ENCODE data around the gene GBF1.

Gene GBF1

DNA sequence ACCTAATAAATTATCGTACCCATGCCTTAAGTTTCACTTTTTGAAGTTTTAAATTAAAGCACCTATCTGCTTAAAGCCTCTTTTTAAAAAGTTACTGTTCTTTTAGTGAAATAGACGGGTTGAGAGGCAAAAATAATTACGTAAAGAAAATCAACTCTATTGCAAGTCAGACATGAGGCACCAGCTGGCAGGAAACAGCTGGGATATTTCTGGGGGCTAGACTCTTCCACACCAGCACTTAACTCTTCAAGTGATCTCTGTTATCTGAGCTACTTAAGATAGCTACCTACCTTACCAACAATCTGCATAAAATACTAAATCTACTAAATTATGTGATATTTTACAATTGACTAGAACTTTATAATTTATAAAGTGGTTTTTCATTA is 35.8 kb downstream of the GBF1 start:
- TF ChIP-seq, protein P1, sequence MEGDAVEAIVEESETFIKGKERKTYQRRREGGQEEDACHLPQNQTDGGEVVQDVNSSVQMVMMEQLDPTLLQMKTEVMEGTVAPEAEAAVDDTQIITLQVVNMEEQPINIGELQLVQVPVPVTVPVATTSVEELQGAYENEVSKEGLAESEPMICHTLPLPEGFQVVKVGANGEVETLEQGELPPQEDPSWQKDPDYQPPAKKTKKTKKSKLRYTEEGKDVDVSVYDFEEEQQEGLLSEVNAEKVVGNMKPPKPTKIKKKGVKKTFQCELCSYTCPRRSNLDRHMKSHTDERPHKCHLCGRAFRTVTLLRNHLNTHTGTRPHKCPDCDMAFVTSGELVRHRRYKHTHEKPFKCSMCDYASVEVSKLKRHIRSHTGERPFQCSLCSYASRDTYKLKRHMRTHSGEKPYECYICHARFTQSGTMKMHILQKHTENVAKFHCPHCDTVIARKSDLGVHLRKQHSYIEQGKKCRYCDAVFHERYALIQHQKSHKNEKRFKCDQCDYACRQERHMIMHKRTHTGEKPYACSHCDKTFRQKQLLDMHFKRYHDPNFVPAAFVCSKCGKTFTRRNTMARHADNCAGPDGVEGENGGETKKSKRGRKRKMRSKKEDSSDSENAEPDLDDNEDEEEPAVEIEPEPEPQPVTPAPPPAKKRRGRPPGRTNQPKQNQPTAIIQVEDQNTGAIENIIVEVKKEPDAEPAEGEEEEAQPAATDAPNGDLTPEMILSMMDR (IDR thresholded peaks at IDR 0.05; ENCODE audit: low read depth, low read length, missing control alignments) = no peak
- DNase-seq (ENCODE audit: low read depth) = no peak
- H3K4me3 ChIP-seq (ENCODE audit: low read depth, low read length) = no peak overlapping the region

DNA sequence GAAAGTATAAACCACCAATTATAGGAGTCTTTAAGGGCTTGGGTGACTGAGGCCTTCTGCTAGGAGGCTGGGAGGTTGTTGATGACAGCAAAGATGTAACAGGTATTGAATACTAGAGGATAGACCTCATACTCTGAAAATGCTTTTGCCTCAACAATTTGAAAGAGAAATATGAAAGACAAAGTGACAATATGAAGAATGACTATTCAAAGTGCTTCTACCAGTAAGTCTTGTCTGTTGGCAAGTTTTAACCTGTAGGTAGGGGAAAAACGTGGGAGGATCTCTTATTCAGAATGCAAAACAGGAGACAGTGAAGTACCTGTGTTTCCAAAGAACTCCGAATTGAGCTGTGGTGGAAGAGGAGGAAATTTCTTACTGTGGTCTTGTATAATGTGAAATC is 38.2 kb downstream of the GBF1 start:
- no peak overlapping the region; the same call in 1 of the 2 replicates for H3K4me3 ChIP-seq (ENCODE audit: low read depth, low read length)
- DNase-seq (ENCODE audit: low read depth) = peak; percentile 18
- TF ChIP-seq, protein P1 (IDR thresholded peaks at IDR 0.05; ENCODE audit: low read depth, low read length, missing control alignments) = no peak

DNA sequence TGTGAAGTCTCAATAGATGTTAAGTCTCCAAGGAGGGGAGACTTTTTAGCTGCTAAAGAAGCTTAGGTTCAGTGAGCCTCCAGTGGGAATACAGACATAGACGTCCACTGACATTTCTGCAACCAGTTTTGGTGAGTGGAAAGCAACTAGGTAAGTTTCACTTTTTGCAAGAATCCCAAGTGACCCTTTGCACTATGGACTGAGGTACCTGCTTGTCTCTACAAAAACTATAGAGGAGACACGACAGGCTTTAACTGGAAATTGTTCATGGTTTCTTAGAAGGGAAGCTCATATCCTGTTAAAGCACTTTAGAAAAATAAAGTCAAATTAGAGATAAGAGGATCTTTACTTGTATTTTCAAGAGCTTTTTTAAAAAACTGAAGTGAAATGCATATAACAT is 38.6 kb downstream of the GBF1 start:
- H3K4me3 ChIP-seq (ENCODE audit: low read depth, low read length) = no peak overlapping the region; the same call in 1 of the 2 replicates
- TF ChIP-seq, protein P1 (IDR thresholded peaks at IDR 0.05; ENCODE audit: low read depth, low read length, missing control alignments) = no peak

DNA sequence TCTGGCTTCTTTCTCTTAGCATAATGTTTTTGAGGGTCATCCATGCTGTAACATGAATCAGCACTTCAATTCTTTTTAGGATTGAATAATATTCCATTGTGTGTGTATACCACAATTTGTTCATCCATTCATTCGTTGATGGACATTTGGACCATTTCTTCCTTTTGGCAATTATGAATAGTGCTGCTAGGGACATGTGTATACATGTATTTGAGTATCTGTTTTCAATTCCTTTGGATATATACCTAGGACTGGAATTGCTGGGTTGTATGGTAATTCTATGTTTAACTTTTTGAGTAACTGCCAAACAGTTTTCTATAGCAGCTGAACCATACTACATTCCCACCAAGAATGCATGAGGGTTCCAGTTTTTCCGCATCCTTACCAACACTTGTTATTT is 39.2 kb downstream of the GBF1 start:
- no peak for DNase-seq (ENCODE audit: low read depth)
- TF ChIP-seq, protein P1 (IDR thresholded peaks at IDR 0.05; ENCODE audit: low read depth, low read length, missing control alignments) = no peak
- H3K4me3 ChIP-seq (ENCODE audit: low read depth, low read length) = no peak overlapping the region

More for the DNA sequence above, 38.6 kb downstream of the GBF1 start:
- DNase-seq (ENCODE audit: low read depth) = no peak

DNA sequence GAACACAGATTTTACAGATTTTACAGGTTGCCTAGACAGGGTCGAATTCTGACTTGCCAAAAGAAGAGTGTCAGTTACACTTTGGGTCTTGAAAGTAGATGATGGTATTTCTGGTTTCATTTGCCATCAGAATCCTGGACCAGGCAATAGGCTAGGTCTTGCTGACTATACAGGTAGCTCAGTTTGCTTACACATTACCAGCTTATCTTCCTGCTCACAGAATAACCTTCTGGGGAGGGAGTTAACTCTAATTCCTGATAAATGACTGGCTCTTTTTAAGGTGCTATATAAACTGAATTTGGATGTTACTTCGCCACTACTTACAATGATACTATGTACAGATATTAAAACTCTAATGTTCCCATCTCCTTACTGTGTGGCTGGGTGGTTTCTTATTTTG is 39.8 kb downstream of the GBF1 start:
- TF ChIP-seq, protein P1 (IDR thresholded peaks at IDR 0.05; ENCODE audit: low read depth, low read length, missing control alignments) = no peak
- no peak for DNase-seq (ENCODE audit: low read depth)
- no peak overlapping the region for H3K4me3 ChIP-seq (ENCODE audit: low read depth, low read length)

DNA sequence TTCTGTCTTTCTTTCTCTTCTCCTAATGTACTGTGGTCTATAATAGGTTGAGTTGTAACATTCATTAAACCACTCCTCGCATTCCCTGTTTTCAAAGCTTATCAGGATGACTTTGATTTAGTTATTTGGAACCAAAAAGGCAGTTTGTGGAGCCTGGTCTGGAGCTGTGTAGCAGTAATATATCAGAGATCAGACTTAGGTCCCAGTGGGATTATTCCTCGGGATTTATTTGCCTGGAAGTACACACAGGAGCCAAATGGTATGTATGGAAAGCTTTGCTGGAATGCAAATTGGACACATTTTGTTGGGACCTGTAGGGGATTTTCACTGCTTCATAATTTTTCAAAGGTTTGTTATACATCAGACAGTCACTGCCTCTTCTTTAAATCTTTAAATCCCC is 40.9 kb downstream of the GBF1 start:
- H3K4me3 ChIP-seq (ENCODE audit: low read depth, low read length) = no peak overlapping the region
- TF ChIP-seq, protein P1 (IDR thresholded peaks at IDR 0.05; ENCODE audit: low read depth, low read length, missing control alignments) = no peak
- no peak for DNase-seq (ENCODE audit: low read depth)

DNA sequence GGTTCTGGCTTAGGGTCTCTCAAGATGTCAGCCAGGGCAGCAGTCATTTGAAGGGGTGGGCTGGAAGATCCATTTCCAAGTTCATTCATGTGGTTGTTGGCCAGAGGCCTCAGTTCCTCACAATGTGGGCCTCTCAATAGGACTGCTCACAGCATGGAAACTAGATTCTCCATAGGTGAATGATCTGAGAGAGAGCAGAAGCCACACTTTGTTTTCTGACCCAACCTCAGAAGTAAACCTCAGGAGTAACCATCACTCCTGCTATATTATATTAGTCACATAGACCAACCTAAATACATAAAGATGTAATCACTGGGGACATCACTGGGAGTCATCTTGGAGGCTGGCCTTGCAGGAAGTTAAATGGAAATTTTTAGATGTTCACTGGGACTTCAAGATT is 42.2 kb downstream of the GBF1 start:
- DNase-seq (ENCODE audit: low read depth) = no peak
- no peak overlapping the region for H3K4me3 ChIP-seq (ENCODE audit: low read depth, low read length)
- TF ChIP-seq, protein P1 (IDR thresholded peaks at IDR 0.05; ENCODE audit: low read depth, low read length, missing control alignments) = no peak
